Frontal cortex (tissue), 4 donors: ENCODE measurements around the gene ZFP91. TPM values are rescaled to one million over a fixed set of nuclear protein-coding genes. Genes with fewer than 3 reads are reported as not detected.

ENCODE experiments used
- DNase-seq, 2 donors: peaks; one replicate each; pipeline ENCODE4 v3.0.0; 2012; ENCODE audit warnings: low spot score in 2 of 2
- FAIRE-seq: peaks from 2 replicates; lab custom pipeline; 2012; peaks lifted over from hg19 to GRCh38; lab: Jason Lieb, UNC
- total RNA-seq: library from RNA; depleted of rRNA; stranded (reverse); fragments of >200 nt; gene quantifications from one replicate; pipeline ENCODE4 v1.2.3, GENCODE V29; 2014
- donor health status: control.
- donor health status: control.
- donor health status: control.

ZFP91 gene
- total RNA-seq, 1 donor from 2014 or later = 47.3 TPM

DNA sequence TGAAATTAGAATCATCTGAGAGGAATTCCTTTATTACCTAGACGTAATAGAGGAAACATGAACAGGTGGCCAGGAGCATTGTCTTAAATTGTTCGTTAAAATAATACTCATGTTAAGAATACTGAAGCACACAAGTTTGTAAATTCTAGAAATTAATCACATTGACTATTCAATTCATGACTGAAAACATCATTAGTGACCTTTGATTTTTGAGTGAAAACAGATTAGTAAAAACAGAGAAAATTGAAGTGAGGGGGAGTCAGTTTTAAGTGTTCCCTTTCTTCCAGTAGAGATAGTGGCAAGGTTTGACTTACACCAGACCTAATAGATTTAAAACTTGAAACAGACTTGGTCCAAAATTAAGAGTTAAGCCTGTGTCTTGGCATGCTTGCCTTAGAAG, 1.4 kb downstream of the ZFP91 start:
- no peak for FAIRE-seq
- DNase-seq = no peak

DNA sequence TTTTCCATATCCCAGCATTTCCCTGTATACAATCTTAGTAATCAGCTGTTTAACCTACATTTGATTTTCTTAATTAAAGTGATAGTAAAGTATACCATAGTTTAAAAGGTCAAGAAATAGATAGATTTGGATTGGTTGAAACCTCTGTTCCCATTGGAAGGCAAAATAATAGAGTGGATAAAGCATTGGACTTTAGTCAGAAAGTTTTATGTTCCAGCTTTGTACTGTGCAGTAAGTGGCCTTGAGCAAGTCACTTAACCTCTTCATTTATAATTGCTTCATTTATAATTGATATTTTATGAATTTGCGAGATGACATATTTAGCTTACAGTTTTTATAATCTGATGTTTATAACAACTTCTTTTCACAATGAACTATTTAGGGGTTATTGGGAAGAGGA, 3.6 kb downstream of the ZFP91 start:
- DNase-seq = no peak
- no peak for FAIRE-seq

DNA sequence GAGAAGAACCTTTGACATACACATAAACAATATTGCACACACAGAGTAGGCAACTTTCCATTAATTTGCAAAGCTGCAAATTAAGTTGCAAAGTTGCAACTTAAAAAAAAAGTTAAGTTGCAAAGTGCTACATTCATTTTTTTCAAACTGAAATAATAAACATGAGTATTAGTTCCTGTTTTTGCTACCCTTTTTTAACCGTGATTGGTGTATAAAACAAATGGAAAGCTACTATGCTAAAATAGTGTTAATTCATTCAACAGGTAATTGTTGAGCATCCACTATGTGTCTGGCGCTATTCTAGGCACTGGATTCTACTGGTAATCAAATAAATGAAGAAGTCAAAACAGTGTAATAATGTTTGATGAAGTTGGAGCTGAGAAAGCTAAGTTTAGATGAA, 8.1 kb downstream of the ZFP91 start:
- no peak for DNase-seq
- FAIRE-seq = no peak

DNA sequence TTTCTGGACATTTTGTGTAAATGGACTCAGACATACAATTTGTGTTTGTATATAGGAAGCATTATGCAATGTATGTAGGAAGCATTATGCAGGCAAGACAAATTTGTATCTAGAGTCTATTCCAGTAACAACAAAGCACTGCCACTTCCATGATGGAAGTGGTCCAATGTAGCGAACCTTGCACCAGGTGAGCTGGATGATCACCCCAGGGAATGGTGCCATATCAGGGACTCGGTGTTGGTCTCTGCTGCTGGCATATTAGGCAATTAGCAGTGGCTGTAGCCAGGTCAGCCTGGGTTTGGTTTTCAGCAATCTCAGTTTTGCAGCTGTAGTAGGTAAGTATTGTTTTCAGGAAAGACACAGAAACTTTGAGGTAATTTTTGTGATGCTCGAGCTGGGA, 12.8 kb downstream of the ZFP91 start:
- FAIRE-seq = no peak
- DNase-seq = no peak

DNA sequence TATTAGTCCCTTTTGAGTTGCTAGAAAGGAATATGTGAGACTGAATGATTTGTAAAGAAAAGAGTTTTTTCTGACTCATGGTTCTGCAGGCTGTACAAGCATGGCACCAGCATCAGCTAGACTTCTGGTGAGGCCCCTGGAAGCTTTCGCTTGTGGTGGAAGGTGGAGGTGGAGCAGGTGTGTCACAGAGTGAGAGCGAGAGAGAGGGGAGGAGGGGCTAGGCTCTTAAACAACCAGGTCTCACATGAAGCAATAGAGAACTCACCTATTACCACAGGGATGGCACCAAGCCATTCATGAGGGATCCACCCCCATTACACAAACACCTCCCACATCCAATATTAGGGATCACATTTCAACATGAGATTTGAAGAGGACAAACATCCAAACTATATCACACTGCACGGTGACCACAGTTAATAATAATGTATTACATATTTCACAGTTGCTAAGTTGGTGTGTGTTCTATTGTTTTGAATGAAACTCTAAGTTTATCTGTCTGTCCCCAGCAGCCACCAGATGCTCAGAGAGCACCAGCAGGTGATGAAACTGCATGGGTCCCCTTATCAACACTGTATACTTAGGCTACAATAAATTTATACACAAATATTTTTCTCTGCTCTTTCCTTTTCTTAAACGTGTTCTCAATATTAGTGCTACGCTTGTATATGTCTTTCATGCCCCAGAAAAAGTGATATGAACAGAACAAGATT, 14.1 kb downstream of the ZFP91 start:
- no peak for DNase-seq
- FAIRE-seq = no peak

DNA sequence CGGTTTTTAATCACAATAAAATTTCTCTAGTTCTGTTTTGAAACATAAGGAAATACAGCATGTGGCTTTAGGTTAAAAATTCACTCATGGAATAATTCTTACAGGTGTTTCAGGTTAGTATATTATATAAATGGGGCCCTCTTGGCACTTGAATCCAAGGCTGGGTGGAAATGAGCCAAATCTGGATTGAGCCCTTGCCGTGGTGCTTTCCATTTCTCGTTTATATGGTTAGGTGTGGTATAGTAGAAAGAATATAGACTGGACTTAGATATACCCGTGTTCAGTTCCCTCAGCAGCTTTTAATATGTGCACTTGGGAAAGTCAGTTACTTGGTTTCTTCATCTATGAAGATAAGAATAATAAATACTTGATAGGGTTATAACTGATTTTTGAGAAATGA, 16.0 kb downstream of the ZFP91 start:
- DNase-seq (no peak), FAIRE-seq (no peak)

DNA sequence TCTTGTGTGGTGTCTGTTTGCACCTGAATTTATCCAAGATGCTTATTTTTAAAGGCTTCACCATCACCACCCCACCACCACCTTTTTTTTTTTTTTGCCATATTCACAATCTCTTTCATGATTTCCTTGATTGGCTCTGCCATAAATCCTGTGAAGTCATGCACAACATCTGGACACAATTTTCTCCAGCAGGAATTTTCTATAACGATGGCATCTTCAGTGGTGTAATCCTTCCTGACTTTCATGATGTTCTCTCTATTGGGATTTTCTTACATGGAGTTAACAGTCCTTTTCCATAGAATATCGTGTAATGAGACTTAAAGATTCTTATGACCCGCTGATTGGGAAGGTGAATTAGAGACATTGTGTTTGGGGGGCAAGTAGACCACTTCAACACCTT, 17.8 kb downstream of the ZFP91 start:
- no peak for DNase-seq
- no peak for FAIRE-seq

DNA sequence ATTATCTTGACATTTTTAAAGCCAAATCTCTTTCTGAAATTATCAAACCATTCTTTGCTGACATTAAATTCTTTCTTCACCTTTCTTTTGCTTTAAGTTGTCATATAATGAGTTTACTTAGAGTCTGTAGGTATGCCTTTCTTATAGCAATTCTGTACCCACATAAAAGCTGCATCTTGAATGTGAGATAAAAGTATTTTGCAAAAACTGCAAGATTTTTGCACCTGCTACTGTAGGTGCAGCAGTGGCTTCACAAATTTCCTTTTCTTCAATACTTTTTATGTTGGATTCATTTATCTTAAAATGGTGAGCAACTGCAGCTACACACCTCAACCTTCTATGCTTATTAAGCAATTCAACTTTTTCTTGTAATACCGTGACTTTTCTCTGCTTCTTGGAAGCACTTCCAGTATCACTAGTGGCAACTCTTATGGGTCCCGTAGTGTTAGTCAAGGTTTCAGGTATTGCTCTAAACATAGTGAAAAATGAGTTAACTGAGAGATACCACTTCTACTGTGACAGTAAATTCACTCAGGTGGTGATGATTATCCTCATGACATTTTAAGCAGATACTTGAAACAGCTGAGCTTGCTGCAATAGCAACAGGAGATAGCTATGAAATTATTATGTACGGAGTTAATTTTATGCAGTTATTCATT, 18.8 kb downstream of the ZFP91 start:
- FAIRE-seq (no peak), DNase-seq (no peak)

DNA sequence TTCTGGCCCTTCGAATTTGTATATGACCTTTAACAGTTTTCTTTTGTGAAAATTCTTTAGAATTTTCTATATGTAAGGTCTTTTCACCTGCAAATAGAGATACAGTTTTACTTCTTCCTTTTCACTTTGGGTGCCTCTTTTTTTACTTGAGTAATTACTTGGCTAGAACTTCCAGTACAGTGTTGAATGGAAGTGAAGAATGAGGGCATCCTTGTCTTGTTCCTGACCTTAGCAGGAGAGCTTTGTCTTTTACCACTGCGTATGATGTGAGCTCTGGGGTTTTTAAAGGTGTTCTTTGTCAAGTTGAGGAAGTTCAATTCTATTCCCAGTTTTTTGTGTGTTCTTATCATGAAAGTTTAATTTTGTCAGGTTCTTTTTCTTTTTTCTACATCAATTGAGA, 21.6 kb downstream of the ZFP91 start:
- no peak for FAIRE-seq
- no peak for DNase-seq

DNA sequence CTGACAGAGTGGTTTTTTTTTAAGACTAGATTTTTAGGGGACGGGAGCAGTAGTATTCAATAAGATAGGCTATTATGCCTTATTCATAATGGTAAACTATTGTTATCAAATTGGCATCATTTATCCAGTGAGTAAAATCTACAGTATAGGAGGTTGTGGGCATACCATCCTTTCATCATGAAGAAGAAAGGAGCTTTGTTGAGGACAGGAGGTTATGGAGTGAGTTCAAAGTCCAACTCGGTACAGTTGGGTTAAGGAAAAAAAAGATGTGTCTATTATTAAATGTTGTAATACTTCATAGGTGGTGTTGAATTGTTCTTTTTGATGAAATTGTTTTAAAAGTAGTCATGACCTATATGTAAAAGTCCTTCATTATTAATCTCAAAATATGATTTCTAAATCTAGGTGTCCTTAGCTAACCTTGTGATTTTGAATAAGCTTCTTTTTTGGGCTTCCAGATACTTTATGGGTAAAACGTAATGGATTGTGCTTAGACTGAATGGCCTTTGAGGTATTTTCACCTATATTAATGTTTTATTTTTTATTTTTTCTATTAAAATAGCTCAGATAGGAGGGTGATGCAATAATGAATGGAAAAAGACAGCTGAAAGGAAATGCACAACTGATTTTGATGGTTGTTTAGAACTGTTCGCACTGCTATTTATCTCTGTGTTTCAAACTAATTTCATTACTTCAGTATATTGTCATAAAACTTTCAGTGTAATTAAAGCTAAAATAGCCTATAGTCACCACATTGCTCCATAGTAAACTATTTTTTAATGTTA, 28.3 kb downstream of the ZFP91 start:
- FAIRE-seq = no peak
- no peak for DNase-seq

DNA sequence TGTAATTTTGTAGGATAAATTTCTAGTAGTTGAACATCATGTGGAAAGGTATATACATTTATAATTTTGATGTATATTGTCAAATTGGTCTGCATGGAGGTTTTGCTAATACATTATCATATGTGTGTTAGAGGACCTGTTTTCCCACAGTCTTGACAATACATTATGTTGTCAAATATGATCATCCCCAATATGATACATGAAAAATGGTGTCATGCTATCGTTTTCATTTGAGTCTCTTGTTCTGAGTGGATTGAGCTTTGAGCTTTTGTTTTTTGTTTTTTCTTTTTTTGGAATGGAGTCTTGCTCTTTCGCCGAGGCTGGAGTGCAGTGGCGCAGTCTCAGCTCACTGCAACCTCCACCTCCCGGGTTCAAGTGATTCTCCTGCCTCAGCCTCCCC, 29.5 kb downstream of the ZFP91 start:
- FAIRE-seq (no peak), DNase-seq (no peak)

DNA sequence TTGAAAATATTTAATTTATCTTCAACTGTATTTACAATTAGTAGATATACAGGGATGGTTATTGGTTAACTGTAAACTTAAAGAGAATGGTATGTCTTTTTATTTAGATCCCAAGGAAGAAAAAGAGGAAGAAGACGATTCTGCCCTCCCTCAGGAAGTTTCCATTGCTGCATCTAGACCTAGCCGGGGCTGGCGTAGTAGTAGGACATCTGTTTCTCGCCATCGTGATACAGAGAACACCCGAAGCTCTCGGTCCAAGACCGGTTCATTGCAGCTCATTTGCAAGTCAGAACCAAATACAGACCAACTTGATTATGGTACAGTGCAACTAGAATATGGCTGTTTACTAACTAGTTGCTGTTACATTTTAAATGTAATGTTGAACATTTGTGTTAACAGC, 30.9 kb downstream of the ZFP91 start:
- no peak for DNase-seq
- FAIRE-seq = no peak

DNA sequence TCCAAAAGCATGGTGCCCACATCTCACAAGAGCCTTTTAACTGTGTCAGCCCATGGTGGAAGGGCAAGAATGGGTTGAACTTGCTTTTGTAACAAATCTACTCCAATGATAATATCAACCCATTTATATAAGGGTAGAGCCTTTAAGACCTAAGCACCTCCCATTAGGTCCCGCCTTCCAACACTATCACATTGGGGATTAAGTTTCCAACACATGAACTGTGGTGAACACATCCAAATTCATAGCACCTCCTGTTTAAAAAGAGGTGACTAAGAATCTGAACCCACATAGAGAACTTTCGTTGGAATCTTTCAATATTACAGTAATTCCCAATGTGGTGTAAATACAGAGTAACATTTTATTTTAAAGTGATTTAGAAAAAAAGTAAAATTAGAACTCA, 34.4 kb downstream of the ZFP91 start:
- no peak for DNase-seq
- no peak for FAIRE-seq

DNA sequence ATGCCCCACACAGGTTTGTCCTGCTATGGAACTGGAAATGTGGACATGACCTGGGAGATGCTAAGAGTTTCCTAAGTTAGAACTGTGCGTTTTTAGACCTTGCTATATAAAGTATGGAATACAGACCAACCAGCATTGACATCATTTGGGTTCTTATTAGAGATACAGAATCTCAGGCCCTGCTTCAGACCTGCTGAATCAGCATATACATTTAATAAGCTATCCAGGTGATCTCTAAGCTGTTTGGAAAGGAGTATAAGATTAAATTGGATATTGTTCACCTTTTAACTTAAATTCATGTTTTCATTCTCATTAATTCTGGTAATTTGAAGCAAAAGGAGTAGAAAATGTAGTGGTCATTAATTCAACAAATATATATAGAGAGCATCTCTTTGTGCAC, 36.7 kb downstream of the ZFP91 start:
- FAIRE-seq = no peak
- no peak for DNase-seq

DNA sequence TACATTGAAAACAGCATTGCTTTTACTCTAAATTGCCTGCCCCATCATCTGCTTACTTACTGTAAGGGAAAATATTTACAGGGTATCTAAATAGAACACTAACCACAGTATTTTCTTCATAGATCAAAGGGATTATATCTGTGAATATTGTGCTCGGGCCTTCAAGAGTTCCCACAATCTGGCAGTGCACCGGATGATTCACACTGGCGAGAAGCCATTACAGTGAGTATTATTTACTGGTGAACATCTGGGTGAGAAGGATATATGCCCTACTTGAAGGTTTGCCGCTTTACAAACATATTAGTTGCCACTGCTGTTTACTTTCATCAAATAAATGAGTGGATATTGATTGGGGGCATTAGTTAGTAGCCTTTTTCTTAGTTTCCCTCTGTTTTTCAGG, 37.7 kb downstream of the ZFP91 start:
- FAIRE-seq (no peak), DNase-seq (no peak)

DNA sequence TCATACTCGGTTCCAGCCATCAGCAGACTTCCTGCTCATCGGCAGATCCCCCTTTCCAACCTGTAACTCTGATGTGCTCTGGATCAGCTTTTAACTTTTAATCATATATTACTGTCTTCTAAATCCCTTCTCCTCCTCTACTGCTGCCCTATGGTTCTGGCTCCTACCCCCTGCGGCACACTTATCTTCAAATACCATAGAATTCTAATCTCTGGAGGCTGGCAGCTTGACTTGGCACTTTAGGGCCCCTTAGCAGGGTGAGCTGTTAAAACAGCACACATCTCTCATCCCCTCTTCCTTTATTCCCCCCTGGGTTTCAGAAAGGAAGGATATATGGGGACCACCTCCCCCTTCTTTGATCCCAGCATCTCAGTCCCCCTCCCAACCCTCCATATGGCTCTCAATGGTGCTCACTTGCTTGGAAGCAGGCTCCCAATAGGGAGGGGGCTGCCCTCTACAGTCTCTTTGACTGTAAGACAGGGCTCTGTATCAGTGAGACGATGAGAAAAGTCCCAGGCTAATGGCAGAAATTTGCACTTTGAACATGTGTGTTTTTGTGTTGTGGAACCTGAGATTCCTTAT, 39.2 kb downstream of the ZFP91 start:
- no peak for FAIRE-seq

DNA sequence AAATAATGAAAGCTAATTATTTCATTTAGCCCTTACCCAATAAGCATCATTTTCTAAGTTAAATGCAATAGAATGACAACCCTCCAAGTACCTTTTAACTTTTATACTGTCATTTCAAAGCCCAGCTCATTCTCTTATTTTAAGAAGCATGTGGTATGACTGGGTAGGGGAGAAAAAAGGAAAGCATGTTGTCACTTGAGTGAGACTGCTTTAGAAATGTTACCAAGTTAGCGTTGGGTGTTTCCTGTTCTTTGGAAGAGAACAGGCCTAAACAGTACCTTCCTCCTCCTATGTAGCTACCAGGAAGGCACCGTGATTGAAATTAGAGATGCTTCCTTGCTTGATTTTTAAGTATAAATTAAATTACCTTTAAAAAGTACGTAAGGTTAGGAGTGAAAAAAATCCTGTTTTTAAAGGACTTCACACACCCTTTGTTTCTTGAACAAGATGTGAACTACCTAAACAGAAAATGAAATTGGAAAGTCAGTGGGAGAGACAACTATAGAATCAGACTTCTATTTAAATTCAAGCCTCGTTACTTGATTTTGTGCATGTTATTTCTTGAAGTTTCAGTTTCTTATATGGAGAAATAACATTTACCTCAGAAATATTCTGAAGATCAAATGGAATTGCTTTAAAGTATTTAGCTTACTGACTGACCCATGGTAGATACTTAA, 42.9 kb downstream of the ZFP91 start:
- FAIRE-seq = no peak
- no peak for DNase-seq

More for the DNA sequence above, 39.2 kb downstream of the ZFP91 start:
- DNase-seq = no peak

DNA sequence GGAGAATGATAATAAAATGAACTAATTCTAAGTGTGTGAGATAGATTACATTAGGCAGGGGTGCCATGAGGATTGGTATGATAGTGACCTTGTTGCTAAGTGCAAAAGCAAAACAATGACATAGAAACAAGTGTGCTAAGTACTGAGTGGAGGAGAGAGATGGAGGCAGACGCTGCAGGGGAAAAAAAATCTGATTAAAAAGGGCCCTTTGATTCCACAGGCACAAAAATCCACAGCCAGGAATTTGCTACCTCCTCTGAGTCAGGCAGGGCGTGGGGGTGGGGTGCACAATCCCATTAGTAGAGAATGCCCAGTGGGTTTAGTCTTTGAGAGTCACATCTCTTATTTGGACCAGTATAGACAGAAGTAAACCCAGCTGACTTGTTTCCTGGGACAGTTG, 43.5 kb downstream of the ZFP91 start, which contains the start of gene CNTF:
CNTF (plus strand) TSS at position 322 of the 400 bp plus-strand sequence. CDS start 88 bp downstream, outside the sequence.
- no peak for DNase-seq
- no peak for FAIRE-seq

DNA sequence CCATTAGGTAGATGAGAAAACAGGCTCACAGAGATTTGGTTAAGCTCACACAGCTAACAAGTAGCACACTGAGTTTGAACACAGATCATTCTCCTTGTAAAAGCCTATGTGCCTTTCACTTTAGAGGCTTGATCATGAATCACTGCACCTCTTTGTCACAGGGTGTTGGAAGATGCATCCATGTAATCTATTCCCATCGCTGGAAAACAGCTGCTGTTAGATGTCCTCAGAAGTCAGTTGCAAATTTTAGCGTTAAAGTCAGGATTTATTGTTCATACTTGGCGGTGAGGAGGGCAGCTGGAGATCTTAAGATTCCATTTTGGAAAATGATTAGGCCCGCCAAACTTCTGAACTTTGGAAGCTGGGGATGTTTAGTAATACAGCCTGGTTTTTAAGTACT, 46.2 kb downstream of the ZFP91 start:
- DNase-seq = no peak
- no peak for FAIRE-seq

DNA sequence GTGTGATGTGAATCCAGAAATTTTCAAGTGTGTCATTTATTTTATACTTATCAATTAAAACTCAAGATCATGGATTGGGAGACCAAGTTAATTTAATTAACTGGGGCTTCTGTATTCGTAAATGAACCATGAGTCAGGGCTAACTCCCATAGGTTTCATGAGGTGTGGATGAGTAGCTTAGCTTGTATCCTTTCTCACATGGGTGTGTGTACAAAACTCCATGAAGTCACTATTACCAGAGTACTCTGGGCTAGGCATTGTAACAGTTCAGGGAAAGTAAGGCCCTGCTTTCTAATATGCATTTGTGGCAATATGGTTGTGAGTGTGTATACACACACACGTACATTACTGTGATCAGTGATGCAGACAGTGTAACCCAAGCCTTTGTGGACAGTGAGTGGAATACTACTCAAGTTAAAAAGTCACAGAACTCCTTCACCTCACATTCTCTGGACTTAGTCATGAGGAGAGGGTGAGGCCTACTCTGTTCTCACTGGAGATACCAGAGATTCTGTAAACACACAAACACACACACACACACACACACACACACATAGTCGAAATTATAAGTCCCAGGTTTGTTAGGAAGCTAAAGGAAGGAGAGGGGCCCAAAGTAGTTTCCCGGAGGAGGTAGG, 47.1 kb downstream of the ZFP91 start:
- no peak for DNase-seq
- no peak for FAIRE-seq
